Measurements from ENCODE around the gene TP53INP2. TPM values are rescaled to one million over a fixed set of nuclear protein-coding genes. Genes with fewer than 3 reads are reported as not detected.
A peak's percentile ranks its signal among the peaks of the same experiment; 100 is the strongest.

TP53INP2 gene
- total and polyA plus RNA-seq, 2 of the 13 experiments (the other 11 are each of a cell fraction or from before 2014, with no cell fraction given), result 5.2 to 18.8 TPM

DNA sequence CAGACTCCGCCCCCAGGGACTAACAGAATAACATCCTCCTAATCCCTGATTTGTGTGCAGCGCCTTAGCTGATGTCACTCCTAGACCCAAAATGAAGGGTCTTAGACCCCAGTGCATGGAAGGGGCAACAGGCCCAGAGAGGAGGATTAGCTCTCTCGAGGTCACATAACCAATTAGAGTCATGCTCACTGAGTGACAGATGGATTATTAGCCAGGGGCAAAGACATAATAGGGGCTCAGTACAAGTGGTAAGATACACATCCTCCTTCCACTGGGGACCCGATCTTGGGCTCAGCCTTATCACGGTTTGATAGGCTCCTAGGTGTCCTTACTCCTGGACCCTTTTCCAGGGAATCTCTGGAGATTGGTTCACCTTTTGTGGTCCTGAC is 858 bp downstream of the TP53INP2 start (continued):
- TF ChIP-seq, protein P1, sequence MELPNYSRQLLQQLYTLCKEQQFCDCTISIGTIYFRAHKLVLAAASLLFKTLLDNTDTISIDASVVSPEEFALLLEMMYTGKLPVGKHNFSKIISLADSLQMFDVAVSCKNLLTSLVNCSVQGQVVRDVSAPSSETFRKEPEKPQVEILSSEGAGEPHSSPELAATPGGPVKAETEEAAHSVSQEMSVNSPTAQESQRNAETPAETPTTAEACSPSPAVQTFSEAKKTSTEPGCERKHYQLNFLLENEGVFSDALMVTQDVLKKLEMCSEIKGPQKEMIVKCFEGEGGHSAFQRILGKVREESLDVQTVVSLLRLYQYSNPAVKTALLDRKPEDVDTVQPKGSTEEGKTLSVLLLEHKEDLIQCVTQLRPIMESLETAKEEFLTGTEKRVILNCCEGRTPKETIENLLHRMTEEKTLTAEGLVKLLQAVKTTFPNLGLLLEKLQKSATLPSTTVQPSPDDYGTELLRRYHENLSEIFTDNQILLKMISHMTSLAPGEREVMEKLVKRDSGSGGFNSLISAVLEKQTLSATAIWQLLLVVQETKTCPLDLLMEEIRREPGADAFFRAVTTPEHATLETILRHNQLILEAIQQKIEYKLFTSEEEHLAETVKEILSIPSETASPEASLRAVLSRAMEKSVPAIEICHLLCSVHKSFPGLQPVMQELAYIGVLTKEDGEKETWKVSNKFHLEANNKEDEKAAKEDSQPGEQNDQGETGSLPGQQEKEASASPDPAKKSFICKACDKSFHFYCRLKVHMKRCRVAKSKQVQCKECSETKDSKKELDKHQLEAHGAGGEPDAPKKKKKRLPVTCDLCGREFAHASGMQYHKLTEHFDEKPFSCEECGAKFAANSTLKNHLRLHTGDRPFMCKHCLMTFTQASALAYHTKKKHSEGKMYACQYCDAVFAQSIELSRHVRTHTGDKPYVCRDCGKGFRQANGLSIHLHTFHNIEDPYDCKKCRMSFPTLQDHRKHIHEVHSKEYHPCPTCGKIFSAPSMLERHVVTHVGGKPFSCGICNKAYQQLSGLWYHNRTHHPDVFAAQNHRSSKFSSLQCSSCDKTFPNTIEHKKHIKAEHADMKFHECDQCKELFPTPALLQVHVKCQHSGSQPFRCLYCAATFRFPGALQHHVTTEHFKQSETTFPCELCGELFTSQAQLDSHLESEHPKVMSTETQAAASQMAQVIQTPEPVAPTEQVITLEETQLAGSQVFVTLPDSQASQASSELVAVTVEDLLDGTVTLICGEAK (IDR thresholded peaks at IDR 0.05), result no peak
- TF ChIP-seq, protein P1 (CRISPR knock-in tag; IDR thresholded peaks at IDR 0.05), result peak; percentile 29; the same call in 1 of the 2 replicates
- TF ChIP-seq ZBTB42 (CRISPR knock-in tag; IDR thresholded peaks at IDR 0.05) (0 out of 2 replicates have a peak, but pooled peaks have one; percentile 7), MAF1 (CRISPR knock-in tag; IDR thresholded peaks at IDR 0.05; ENCODE audit: borderline replicate concordance) (0 out of 2 replicates have a peak, but pooled peaks have one; percentile 26), KDM5B (CRISPR knock-in tag; IDR thresholded peaks at IDR 0.05; ENCODE audit: borderline replicate concordance) (peak; percentile 24), ZNF777 (CRISPR knock-in tag; IDR thresholded peaks at IDR 0.05) (0 out of 2 replicates have a peak, but pooled peaks have one; percentile 19), HNF4G (IDR thresholded peaks at IDR 0.05; ENCODE audit: borderline replicate concordance, low read depth, low read length) (no peak), HNF4G (CRISPR knock-in tag; IDR thresholded peaks at IDR 0.05; ENCODE audit: borderline replicate concordance, low read depth) (peak; percentile 79; the same call in 1 of the 2 replicates), PITX1 (CRISPR knock-in tag; IDR thresholded peaks at IDR 0.05) (peak; percentile 53; the same call in 1 of the 2 replicates)
- TF ChIP-seq, protein P2, sequence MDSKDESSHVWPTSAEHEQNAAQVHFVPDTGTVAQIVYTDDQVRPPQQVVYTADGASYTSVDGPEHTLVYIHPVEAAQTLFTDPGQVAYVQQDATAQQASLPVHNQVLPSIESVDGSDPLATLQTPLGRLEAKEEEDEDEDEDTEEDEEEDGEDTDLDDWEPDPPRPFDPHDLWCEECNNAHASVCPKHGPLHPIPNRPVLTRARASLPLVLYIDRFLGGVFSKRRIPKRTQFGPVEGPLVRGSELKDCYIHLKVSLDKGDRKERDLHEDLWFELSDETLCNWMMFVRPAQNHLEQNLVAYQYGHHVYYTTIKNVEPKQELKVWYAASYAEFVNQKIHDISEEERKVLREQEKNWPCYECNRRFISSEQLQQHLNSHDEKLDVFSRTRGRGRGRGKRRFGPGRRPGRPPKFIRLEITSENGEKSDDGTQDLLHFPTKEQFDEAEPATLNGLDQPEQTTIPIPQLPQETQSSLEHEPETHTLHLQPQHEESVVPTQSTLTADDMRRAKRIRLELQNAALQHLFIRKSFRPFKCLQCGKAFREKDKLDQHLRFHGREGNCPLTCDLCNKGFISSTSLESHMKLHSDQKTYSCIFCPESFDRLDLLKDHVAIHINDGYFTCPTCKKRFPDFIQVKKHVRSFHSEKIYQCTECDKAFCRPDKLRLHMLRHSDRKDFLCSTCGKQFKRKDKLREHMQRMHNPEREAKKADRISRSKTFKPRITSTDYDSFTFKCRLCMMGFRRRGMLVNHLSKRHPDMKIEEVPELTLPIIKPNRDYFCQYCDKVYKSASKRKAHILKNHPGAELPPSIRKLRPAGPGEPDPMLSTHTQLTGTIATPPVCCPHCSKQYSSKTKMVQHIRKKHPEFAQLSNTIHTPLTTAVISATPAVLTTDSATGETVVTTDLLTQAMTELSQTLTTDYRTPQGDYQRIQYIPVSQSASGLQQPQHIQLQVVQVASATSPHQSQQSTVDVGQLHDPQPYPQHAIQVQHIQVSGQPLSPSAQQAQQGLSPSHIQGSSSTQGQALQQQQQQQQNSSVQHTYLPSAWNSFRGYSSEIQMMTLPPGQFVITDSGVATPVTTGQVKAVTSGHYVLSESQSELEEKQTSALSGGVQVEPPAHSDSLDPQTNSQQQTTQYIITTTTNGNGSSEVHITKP (CRISPR knock-in tag; IDR thresholded peaks at IDR 0.05; ENCODE audit: low read depth), result peak; percentile 38; the same call in 1 of the 2 replicates
- TF ChIP-seq, protein P3, sequence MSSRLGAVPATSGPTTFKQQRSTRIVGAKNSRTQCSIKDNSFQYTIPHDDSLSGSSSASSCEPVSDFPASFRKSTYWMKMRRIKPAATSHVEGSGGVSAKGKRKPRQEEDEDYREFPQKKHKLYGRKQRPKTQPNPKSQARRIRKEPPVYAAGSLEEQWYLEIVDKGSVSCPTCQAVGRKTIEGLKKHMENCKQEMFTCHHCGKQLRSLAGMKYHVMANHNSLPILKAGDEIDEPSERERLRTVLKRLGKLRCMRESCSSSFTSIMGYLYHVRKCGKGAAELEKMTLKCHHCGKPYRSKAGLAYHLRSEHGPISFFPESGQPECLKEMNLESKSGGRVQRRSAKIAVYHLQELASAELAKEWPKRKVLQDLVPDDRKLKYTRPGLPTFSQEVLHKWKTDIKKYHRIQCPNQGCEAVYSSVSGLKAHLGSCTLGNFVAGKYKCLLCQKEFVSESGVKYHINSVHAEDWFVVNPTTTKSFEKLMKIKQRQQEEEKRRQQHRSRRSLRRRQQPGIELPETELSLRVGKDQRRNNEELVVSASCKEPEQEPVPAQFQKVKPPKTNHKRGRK (CRISPR knock-in tag; IDR thresholded peaks at IDR 0.05), result peak; percentile 47; the same call in 1 of the 2 replicates
- TF ChIP-seq, protein P4, sequence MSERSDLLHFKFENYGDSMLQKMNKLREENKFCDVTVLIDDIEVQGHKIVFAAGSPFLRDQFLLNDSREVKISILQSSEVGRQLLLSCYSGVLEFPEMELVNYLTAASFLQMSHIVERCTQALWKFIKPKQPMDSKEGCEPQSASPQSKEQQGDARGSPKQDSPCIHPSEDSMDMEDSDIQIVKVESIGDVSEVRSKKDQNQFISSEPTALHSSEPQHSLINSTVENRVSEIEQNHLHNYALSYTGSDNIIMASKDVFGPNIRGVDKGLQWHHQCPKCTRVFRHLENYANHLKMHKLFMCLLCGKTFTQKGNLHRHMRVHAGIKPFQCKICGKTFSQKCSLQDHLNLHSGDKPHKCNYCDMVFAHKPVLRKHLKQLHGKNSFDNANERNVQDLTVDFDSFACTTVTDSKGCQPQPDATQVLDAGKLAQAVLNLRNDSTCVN (CRISPR knock-in tag; IDR thresholded peaks at IDR 0.05; ENCODE audit: borderline replicate concordance), result peak; percentile 11; the same call in 1 of the 2 replicates
